Mononuclear cell (primary cell): ENCODE results near the gene NDRG4. TPM values are rescaled to one million over a fixed set of nuclear protein-coding genes. Genes with fewer than 3 reads are reported as not detected.
A peak's percentile ranks its signal among the peaks of the same experiment; 100 is the strongest.

ENCODE experiments used
- H3K27me3 ChIP-seq: 2 replicates; pipeline ENCODE4 v1.6.0; 2011; ENCODE audit warnings: low read length, control low read depth; ENCODE audit not compliant: insufficient read depth
- H3K4me1 ChIP-seq: 2 replicates; pipeline ENCODE4 v1.5.1; 2011; ENCODE audit warnings: mild to moderate bottlenecking, low read length, control low read depth; ENCODE audit not compliant: insufficient read depth
- H3K4me3 ChIP-seq: 2 replicates; pipeline ENCODE4 v1.5.1; 2011; ENCODE audit warnings: mild to moderate bottlenecking, low read length, moderate library complexity
- H3K9me3 ChIP-seq: 2 replicates; pipeline ENCODE4 v1.5.1; 2011; ENCODE audit warnings: low read depth, mild to moderate bottlenecking, control low read depth, low read length
- total RNA-seq: library from RNA; depleted of rRNA; stranded (reverse); fragments of >200 nt; gene quantifications from one replicate; pipeline ENCODE4 v1.2.3, GENCODE V29; 2012

The NDRG4 gene
- total RNA-seq, 1 donor: 0.94 TPM

DNA sequence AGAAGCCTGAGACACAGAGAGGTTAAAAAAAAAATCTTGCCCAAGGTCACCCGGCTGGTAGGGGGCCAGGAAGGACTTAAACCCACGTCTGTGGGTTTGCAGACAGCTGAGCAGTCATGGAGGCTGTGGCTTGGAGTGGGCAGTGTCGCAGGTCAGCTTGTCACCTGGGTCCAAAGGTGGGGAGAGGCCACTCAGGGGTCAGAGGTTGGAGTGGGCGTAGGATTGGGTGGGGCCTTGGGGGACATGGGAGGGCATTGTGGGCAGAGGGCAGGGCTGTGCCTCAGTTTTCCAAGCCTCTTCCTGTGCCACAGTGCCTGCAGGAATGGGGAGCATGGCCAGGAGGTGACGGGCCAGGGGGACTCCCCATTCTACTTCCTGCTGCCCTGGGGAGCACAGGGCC is 2.0 kb upstream of the NDRG4 start:
- peaks cover 17% of the 10 kb centered on the region for H3K4me1 ChIP-seq
- peaks cover 11% of the 10 kb centered on the region for H3K27me3 ChIP-seq
- H3K9me3 ChIP-seq: no peaks in the 10 kb centered on the region
- H3K4me3 ChIP-seq: no peak overlapping the region

DNA sequence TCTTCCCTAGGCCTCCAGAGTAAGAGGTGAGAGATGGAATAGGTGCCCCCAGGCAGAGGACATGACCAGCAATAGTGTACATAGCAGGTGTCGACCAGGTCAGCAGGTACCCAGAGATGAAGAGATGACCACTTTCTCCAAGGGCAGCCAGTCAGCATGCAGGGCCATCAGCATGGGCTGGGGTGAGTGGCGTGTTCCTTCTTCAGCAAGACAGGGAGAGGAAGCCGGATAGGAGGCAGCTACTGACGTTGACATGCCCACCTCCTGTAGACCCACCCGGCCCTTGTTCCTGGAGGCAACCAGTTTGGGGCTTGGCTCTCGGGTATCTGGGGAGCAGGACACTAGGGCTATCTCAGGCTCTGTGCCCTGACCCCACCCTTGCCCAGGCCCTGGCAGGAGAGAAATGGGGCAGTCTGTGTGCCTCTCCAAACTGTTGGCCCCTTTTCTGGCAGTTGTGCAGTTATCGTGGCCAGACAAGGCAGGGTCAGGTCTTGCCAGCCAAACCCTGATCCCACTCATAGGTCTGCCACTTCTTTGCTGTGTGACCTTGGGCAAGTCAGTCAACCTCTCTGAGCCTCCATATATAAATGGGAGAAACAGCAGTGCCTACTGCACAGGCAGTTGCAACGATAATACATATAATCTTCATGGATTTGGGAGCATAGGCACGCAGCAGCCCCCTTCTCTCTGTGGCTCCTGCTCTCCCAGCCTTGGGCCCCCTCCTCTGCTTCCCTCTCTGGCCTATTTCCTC is 1.4 kb upstream of the NDRG4 start:
- no peaks in the 10 kb centered on the region for H3K9me3 ChIP-seq
- H3K27me3 ChIP-seq: peaks cover 11% of the 10 kb centered on the region
- no peak overlapping the region for H3K4me3 ChIP-seq
- H3K4me1 ChIP-seq: peaks cover 17% of the 10 kb centered on the region

DNA sequence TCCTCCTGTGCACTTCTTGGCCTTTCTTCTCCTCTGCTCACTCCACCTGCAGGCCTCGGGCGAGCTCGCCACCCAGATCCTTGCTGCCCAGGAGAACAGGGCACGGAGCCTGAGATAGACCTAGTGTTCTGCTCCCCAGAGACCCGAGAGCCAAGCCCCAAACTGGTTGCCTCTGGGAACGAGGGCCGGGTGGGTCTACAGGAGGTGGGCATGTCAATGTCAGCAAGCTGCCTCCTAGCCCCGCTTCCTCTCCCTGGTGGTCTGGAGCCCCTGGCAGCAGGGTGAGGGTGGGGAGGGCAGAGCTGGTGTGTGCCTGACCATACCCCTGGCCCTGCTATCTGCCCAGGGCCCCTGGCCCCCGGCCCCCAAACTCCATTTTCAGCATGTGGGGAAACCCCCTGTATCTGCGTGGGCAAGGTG is 841 bp upstream of the NDRG4 start:
- Histone ChIP-seq H3K27me3 (peaks cover 11% of the 10 kb centered on the region), H3K9me3 (no peaks in the 10 kb centered on the region), H3K4me1 (peaks cover 17% of the 10 kb centered on the region), H3K4me3 (no peak overlapping the region)

DNA sequence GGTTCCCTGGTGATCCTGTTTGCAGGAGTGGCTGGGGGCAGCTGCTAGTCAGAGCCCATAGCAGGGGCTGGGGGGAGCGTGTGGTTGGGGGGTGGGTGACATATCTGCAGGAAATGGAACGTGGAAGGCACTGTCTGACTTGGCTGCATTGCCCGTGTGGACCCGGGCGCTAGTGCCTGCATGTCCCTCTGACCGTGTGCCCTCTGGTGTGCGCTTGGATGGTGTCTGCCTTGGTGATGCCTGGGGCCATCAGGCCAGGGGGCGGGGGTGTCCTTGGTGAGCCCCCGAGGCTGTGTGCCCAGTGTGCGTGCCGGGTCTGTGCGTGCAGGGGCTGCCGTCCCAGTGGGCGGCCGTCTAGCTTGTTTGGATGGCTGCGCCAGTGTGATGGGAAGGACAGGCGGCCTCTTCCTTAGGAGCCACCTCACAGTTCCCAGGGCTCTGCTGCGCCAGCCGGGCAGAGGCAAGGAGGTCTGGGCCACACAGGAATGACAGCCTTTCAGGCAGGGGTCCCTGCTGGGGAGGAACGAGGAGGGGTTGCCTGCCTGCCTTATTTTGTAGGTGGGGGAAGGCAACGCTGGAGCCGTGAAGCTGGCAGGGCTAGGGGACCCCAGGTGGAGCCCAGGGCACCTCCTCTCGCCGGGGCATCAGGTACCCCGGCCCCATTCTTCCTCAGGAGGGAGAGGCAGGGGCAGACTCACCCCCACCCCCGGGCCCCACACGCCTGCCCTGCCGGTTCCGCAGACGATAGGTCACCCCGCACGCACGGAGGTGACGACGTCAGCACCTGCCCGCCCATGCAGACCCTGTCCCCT is 693 bp downstream of the NDRG4 start:
- H3K9me3 ChIP-seq: no peaks in the 10 kb centered on the region
- peaks cover 11% of the 10 kb centered on the region for H3K27me3 ChIP-seq
- peak overlapping the region; percentile 18 for H3K4me3 ChIP-seq
- peaks cover 17% of the 10 kb centered on the region for H3K4me1 ChIP-seq

DNA sequence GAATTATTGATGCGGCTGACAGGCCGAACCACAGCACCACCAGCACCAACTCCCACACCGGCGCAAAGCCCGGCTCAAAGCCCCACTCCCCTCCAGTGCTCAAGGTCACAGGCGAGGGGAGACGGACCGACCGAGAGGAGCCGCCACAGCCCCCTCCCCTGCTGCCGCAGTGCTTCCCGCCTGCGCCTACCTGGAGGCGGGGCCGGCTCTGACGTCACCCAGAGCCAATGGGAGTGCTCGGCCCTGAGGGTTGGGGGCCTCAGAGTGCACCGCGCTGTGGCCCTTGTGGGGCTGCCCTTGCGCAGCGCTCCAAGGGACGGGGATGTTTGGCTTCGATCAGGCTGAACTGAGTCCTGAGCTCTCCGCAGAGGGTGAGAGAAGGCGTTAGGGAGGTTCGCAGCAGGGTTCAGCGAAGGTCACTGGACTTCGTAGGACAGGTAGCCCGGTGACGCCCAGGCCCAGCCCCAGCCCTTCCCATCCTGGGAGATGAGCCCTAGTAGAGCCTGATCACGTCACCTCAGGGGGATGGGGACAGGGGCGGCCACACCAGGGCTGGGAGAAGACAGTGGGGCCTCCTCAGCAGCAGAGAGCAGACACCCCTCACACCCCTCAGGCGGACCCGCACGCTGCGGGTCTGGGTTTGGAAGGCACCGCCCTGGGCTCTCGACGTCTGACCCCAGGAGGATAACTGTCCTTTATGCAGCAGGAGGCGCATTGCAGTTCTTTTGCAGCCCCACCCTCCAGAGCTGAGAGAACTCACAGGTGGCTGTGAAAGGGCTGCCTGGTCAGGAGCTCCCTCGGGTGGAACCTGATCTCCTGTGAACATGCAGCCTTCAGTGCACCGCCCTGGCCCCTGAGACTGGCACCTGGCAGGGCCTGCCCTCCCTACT is 1.5 kb downstream of the NDRG4 start:
- no peaks in the 10 kb centered on the region for H3K9me3 ChIP-seq
- H3K4me3 ChIP-seq: peak overlapping the region; percentile 18
- peaks cover 11% of the 10 kb centered on the region for H3K27me3 ChIP-seq
- peaks cover 17% of the 10 kb centered on the region for H3K4me1 ChIP-seq

DNA sequence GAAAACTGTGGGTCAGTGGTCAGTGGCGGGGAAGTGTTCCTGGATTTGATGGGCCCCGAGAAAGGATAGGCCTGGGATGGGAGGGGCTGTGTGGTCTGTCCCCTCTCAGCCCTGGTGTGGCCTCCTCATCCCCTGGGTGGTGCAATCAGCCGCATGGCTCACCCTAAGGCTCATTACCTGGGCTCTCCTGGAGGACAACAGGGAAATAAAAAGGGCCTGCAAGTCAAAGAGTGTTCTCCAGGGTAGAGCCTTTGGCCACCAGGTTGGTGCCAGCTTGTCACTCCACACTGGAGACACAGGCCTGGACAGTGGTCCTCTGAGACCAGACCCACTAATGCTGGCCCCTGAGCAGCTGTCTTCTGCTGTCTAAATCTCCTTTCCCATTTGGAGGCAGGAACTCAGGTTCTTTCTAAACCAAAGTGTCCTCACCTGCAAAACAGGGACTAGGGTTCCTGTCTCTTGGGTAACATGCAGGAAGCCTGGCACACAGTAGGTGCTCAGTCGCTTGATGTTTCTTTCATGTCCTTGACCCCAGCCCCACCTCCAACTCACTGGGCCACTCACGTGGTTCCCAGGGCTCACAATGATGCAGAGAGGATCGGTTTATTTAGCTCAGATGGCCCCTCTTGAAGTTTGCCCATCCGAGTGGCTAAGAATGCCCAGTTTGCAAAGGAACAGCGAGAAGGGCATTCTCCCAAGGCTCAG is 2.4 kb downstream of the NDRG4 start:
- H3K9me3 ChIP-seq: no peaks in the 10 kb centered on the region
- H3K27me3 ChIP-seq: peaks cover 11% of the 10 kb centered on the region
- peaks cover 17% of the 10 kb centered on the region for H3K4me1 ChIP-seq
- H3K4me3 ChIP-seq: no peak overlapping the region

DNA sequence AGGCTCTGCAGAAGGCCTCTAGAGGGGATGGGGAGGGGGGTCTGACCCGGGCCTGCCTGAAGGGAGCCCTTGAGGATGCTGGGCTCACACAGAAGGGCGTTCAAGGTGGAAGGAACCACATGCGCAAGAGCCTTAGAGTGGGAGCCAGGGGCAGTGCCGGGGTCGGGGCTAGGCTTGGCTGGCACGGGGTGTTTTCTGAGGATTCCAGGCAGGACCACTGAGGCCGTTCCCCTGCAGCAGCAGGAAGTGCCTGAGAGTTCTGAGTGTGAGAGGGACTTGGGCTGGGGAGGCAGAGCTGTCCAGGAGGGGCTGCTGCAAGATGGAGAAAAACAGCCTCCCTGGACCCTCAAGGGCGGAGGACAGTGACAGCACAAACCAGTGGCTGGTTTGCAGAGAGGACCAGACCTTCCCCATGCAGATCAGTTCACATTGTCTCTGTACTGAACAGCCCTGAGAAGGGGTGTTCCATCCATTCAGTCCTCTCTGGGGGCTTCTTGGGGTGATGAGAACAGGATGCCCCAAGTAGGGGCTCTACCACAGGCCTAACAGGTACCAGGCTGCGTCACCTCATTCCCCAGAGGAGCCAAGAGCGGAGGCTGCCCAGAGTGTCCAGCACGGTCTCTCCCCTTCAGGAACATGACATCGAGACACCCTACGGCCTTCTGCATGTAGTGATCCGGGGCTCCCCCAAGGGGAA is 3.4 kb downstream of the NDRG4 start:
- Histone ChIP-seq H3K4me3 (no peak overlapping the region), H3K27me3 (peaks cover 11% of the 10 kb centered on the region), H3K4me1 (peaks cover 17% of the 10 kb centered on the region), H3K9me3 (no peaks in the 10 kb centered on the region)

DNA sequence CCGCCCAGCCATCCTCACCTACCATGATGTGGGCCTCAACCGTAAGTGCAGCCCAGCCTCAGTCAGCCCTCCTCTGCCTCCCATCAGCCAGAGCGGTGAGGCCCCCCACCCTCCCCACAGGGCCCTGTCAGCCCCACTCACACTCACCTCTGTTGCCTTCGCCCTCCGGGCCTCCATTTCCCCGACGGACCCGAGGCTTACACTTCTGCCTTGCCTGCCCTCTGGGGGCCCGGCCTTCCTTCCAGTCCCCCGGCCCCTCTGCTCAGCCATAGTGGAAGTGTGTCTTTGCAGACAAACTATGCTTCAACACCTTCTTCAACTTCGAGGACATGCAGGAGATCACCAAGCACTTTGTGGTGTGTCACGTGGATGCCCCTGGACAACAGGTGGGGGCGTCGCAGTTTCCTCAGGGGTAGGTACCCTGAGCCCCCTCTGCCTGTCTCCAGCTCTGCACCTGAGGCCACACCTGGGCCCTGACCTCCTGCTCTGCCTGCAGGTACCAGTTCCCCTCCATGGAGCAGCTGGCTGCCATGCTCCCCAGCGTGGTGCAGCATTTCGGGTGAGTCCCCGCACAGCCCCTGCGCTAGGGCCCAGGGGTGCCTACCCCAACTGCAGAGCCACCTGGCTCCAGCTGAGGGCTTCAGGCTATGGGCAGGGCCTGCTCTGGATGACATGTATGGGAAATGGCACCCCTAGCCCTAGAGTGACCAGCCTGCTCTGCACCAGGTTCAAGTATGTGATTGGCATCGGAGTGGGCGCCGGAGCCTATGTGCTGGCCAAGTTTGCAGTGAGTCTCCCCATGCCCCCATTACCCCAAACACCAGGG is 4.1 kb downstream of the NDRG4 start:
- Histone ChIP-seq H3K4me3 (no peak overlapping the region), H3K27me3 (peaks cover 11% of the 10 kb centered on the region), H3K4me1 (peaks cover 17% of the 10 kb centered on the region), H3K9me3 (no peaks in the 10 kb centered on the region)

DNA sequence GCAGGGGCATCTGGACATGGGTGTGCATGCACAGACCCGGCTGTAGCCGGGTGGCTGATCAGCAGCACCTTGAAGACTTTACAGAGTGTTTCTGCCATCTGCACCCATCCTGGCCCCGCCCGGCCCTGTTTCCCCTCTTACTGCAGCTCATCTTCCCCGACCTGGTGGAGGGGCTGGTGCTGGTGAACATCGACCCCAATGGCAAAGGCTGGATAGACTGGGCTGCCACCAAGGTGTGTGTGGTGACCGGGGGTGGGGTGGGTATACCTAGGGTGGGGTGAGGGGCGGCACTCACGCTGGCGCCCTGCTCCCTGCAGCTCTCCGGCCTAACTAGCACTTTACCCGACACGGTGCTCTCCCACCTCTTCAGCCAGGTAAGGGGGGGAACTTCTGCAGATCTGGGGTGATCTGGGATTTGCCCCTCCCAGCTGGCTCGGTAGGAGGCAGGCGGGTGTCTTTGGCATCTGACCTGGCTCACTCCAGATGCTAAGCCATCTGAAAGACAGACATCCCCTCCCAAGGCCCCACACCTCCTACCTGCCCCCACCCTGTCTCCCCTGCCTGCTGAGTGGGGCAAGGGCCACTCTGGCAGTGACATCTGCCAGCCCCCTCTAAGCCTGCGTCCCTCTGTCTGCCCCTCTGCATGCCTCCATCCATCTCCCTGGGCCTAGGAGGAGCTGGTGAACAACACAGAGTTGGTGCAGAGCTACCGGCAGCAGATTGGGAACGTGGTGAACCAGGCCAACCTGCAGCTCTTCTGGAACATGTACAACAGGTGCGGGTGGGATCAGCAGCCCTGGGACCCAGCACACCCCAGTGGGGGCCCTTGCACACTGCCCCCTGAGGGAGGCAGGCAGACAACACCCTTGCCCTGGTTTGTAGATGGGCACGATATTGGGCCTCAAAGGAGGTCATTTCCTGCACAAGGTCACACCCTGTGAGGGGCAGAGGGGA is 6.6 kb downstream of the NDRG4 start:
- Histone ChIP-seq H3K4me1 (peaks cover 6% of the 10 kb centered on the region), H3K4me3 (no peak overlapping the region), H3K9me3 (no peaks in the 10 kb centered on the region), H3K27me3 (peaks cover 3% of the 10 kb centered on the region)

DNA sequence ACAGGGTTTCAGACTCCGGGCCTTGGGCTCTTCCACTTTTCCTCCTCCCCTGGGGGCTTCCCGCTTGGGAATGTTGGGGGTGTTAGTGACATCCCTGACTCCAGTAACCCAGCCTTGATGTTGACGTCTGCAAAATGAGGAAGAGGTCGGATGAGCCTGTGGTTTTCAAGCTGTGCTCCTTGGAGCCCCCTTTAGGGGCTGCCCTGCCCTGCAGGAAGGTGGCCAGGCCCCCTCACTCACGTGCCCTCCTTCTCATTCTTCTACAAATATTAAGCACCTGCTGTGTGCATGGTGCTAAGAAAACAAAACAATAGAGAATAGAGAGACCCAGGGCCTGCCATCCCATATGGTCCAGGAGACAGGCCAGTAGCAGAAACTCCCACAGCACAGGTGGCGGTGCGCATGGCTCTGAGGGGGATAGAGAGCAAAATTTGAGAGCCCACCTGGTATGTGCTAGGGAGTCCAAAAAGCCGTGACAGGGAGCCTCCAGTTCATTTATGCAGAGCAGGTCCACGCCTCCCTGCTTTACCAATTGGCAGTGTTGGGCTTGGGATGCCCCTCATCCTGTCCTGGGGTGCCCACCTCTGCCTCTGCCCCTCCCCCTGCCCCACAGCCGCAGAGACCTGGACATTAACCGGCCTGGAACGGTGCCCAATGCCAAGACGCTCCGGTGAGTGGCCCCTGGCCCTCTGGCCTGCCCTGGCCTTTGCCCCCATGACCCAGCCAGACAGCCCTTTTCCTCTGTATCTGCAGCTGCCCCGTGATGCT is 7.4 kb downstream of the NDRG4 start:
- no peaks in the 10 kb centered on the region for H3K9me3 ChIP-seq
- H3K4me3 ChIP-seq: no peak overlapping the region
- no peaks in the 10 kb centered on the region for H3K4me1 ChIP-seq
- H3K27me3 ChIP-seq: no peaks in the 10 kb centered on the region

DNA sequence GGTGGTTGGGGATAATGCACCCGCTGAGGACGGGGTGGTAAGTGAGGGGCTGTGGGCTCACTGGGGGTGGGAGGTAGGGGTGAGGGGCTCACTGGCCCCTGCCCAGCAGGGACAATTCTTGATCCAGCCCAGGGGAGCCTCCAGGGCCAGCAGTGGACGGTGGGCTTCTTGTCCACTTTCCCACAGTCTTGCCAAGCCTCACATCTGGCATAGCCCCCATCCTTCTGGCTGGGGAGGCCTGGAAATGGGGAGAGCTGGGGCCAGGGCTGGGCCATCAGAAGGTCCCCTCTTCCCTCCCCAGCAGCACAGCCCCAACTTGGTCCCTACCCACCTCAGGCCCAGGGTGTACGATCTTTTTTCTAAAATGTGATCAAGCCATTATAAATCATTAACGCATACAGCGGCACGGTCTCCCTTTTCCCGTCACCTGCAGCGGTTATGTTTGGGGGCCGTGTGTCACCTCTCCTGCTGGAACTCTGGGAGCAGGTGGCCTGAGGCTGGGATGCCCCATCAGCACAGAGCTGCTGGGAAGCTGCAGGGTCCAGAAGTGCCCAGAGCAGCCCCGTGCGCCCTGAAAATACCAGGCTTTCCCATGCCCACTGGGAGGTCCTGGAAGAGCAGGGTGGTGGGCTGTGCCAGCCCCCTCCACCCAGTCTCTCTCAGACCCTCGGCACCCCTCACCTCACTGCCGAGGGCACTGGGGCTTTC is 8.2 kb downstream of the NDRG4 start:
- Histone ChIP-seq H3K27me3 (no peaks in the 10 kb centered on the region), H3K4me1 (no peaks in the 10 kb centered on the region), H3K9me3 (no peaks in the 10 kb centered on the region), H3K4me3 (no peak overlapping the region)
